ENCODE data around the gene PTPRE.

- TF ChIP-seq EZH2 (IDR thresholded peaks at IDR 0.05; ENCODE audit: borderline replicate concordance, low read length) (no peak), CTCF (conservative IDR thresholded peaks at IDR 0.05 in 1 of 2, IDR thresholded peaks at IDR 0.05 in 1 of 2; ENCODE audit: extremely low read depth in 1 of 2, insufficient read depth in 1 of 2, low read depth in 1 of 2, low read length in 2 of 2) (no peak)
Measured at GRCh38 chr10:127896590-127896989, 10.3 kb upstream of the PTPRE start.
